Measurements from ENCODE around the gene RPTOR.

Gene RPTOR

DNA sequence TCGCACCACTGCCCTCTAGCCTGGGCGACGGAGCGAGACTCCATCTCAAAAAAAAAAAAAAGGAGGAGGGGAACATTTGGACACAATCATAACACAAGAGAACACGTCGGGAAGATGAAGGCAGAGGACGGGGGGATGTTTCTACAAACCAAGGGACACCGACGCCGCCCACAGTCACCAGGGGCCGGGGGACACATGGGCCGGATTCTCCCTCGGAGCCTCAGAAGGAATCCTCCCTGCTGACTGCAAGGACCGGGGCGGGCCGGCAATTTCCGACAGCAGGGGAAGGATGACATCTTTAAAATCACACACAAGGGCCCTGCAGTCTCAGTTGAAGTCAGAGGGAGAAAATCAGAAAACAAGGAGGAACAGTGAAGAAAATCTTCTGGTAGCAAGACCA is 438.9 kb downstream of the RPTOR start:
- TF ChIP-seq SPI1 (IDR thresholded peaks at IDR 0.05; ENCODE audit: borderline replicate concordance, low read depth) (no peak), POLR2AphosphoS5 (IDR thresholded peaks at IDR 0.05; ENCODE audit: low read depth) (no peak), GABPA (IDR thresholded peaks at IDR 0.05; ENCODE audit: low read depth) (no peak)
- TF ChIP-seq, protein P1, sequence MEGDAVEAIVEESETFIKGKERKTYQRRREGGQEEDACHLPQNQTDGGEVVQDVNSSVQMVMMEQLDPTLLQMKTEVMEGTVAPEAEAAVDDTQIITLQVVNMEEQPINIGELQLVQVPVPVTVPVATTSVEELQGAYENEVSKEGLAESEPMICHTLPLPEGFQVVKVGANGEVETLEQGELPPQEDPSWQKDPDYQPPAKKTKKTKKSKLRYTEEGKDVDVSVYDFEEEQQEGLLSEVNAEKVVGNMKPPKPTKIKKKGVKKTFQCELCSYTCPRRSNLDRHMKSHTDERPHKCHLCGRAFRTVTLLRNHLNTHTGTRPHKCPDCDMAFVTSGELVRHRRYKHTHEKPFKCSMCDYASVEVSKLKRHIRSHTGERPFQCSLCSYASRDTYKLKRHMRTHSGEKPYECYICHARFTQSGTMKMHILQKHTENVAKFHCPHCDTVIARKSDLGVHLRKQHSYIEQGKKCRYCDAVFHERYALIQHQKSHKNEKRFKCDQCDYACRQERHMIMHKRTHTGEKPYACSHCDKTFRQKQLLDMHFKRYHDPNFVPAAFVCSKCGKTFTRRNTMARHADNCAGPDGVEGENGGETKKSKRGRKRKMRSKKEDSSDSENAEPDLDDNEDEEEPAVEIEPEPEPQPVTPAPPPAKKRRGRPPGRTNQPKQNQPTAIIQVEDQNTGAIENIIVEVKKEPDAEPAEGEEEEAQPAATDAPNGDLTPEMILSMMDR (IDR thresholded peaks at IDR 0.05; ENCODE audit: insufficient read depth, low read length): no peak
- TF ChIP-seq, protein P2, sequence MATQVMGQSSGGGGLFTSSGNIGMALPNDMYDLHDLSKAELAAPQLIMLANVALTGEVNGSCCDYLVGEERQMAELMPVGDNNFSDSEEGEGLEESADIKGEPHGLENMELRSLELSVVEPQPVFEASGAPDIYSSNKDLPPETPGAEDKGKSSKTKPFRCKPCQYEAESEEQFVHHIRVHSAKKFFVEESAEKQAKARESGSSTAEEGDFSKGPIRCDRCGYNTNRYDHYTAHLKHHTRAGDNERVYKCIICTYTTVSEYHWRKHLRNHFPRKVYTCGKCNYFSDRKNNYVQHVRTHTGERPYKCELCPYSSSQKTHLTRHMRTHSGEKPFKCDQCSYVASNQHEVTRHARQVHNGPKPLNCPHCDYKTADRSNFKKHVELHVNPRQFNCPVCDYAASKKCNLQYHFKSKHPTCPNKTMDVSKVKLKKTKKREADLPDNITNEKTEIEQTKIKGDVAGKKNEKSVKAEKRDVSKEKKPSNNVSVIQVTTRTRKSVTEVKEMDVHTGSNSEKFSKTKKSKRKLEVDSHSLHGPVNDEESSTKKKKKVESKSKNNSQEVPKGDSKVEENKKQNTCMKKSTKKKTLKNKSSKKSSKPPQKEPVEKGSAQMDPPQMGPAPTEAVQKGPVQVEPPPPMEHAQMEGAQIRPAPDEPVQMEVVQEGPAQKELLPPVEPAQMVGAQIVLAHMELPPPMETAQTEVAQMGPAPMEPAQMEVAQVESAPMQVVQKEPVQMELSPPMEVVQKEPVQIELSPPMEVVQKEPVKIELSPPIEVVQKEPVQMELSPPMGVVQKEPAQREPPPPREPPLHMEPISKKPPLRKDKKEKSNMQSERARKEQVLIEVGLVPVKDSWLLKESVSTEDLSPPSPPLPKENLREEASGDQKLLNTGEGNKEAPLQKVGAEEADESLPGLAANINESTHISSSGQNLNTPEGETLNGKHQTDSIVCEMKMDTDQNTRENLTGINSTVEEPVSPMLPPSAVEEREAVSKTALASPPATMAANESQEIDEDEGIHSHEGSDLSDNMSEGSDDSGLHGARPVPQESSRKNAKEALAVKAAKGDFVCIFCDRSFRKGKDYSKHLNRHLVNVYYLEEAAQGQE (IDR thresholded peaks at IDR 0.05; ENCODE audit: insufficient replicate concordance, low read depth): no peak
- H3K27me3 ChIP-seq (ENCODE audit: insufficient read depth, poor library complexity, severe bottlenecking): no peaks in the 10 kb centered on the region
- DNase-seq (ENCODE audit: low read depth in 1 of 2, low spot score in 1 of 2): no peak
- no peak overlapping the region for H3K27ac ChIP-seq (replicated peaks)
- no peak overlapping the region for H3K4me3 ChIP-seq (replicated peaks; ENCODE audit: insufficient read depth, low read length)

DNA sequence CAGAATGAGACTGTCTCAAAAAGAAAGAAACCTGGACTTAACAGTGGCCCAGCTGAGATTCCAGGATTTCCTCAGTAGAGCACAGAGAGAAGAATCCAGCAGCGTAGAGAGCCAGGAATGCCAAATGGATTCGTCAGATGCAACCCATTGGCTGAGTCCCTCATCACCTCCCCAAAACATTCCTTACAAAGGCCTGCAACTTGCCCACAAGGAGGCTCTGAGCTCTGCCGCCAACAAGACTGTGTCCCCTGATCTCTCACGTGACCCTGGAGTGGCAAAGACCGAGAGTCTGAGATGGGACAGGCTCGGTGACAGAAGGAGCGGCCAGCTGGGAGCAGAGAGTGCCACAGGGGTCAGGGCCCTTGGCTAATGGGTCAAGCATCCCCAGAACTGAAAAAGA is 440.1 kb downstream of the RPTOR start:
- Histone ChIP-seq H3K27me3 (ENCODE audit: insufficient read depth, poor library complexity, severe bottlenecking) (no peaks in the 10 kb centered on the region), H3K4me3 (replicated peaks; ENCODE audit: insufficient read depth, low read length) (no peak overlapping the region), H3K27ac (replicated peaks) (no peak overlapping the region)
- DNase-seq (ENCODE audit: low read depth in 1 of 2, low spot score in 1 of 2): no peak
- no peak for TF ChIP-seq POLR2AphosphoS5 (IDR thresholded peaks at IDR 0.05; ENCODE audit: low read depth)
- TF ChIP-seq, protein P1 (IDR thresholded peaks at IDR 0.05; ENCODE audit: insufficient read depth, low read length): no peak
- TF ChIP-seq GABPA (IDR thresholded peaks at IDR 0.05; ENCODE audit: low read depth): no peak
- TF ChIP-seq, protein P2 (IDR thresholded peaks at IDR 0.05; ENCODE audit: insufficient replicate concordance, low read depth): no peak
- TF ChIP-seq SPI1 (IDR thresholded peaks at IDR 0.05; ENCODE audit: borderline replicate concordance, low read depth): no peak

DNA sequence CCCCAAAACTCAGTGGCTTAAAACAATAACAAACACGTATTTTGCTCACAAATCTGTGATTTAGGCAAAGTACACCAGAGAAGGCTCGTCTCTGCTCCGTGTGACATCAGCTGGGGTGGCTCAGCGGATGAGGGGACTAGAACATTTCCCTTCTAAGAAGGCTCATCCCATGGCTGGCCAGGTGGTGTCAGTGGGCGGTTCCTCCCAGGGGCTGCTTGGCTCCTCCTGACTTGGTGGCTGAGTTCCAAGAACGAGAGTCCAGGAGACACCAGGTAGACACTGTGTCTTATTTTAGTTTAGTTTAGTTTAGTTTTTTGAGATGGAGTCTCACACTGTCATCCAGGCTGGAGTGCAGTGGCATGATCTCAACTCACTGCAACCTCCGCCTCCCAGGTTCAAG is 441.4 kb downstream of the RPTOR start:
- no peak for TF ChIP-seq GABPA (IDR thresholded peaks at IDR 0.05; ENCODE audit: low read depth)
- TF ChIP-seq, protein P2 (IDR thresholded peaks at IDR 0.05; ENCODE audit: insufficient replicate concordance, low read depth): no peak
- no peak for TF ChIP-seq POLR2AphosphoS5 (IDR thresholded peaks at IDR 0.05; ENCODE audit: low read depth)
- TF ChIP-seq, protein P1 (IDR thresholded peaks at IDR 0.05; ENCODE audit: insufficient read depth, low read length): no peak
- no peaks in the 10 kb centered on the region for H3K27me3 ChIP-seq (ENCODE audit: insufficient read depth, poor library complexity, severe bottlenecking)
- H3K27ac ChIP-seq (replicated peaks): no peak overlapping the region
- DNase-seq (ENCODE audit: low read depth in 1 of 2, low spot score in 1 of 2): no peak
- H3K4me3 ChIP-seq (replicated peaks; ENCODE audit: insufficient read depth, low read length): no peak overlapping the region
